Hematopoietic multipotent progenitor cell treated with erythropoietin and hydrocortisone succinate and interleukin-3 and kit ligand, for 15 days (in vitro differentiated cells): ENCODE data around the gene CASQ1.

ENCODE experiments used
- DNase-seq: peaks from one replicate; pipeline ENCODE4 v3.0.0-alpha.2; 2015; ENCODE audit warnings: low spot score

The CASQ1 gene

GRCh38 chr1:160168609-160169369, 21.6 kb upstream of the CASQ1 start:
- no peak for DNase-seq

- no peak for DNase-seq
These were observed 20.6 kb upstream of the CASQ1 start for GRCh38 chr1:160169553-160170399.

- no peak for DNase-seq
These were observed 19.0 kb upstream of the CASQ1 start for GRCh38 chr1:160171354-160171753.

- DNase-seq, result no peak
These were observed 18.4 kb upstream of the CASQ1 start for GRCh38 chr1:160171980-160172379.

GRCh38 chr1:160177231-160177630, 13.1 kb upstream of the CASQ1 start:
- no peak for DNase-seq

- no peak for DNase-seq
These were observed 12.7 kb upstream of the CASQ1 start for GRCh38 chr1:160177667-160178066.

- DNase-seq, result no peak
These were observed 11.6 kb upstream of the CASQ1 start for GRCh38 chr1:160178731-160179130.

GRCh38 chr1:160179336-160179735, 11.0 kb upstream of the CASQ1 start:
- peak; percentile 45 for DNase-seq

GRCh38 chr1:160186246-160186645, 4.1 kb upstream of the CASQ1 start:
- DNase-seq, result no peak

- no peak for DNase-seq
These were observed 3.6 kb upstream of the CASQ1 start for GRCh38 chr1:160186729-160187128.

GRCh38 chr1:160187407-160187806, 3.0 kb upstream of the CASQ1 start:
- no peak for DNase-seq

- DNase-seq, result no peak
These were observed 2.0 kb upstream of the CASQ1 start for GRCh38 chr1:160188341-160188740.

GRCh38 chr1:160191756-160192155, 1.4 kb downstream of the CASQ1 start:
- no peak for DNase-seq

- DNase-seq, result no peak
These were observed 1.9 kb downstream of the CASQ1 start for GRCh38 chr1:160192234-160192633.

GRCh38 chr1:160193091-160193819, 2.9 kb downstream of the CASQ1 start:
- peak; percentile 85 for DNase-seq

- no peak for DNase-seq
These were observed 3.7 kb downstream of the CASQ1 start for GRCh38 chr1:160193832-160194736.

- DNase-seq, result no peak
These were observed 4.3 kb downstream of the CASQ1 start for GRCh38 chr1:160194737-160195059.

- no peak for DNase-seq
These were observed 5.8 kb downstream of the CASQ1 start for GRCh38 chr1:160196143-160196542.

GRCh38 chr1:160197231-160197630, 6.9 kb downstream of the CASQ1 start:
- DNase-seq, result no peak

- DNase-seq, result no peak
These were observed 10.4 kb downstream of the CASQ1 start for GRCh38 chr1:160200786-160201185.

- DNase-seq, result no peak
These were observed 14.3 kb downstream of the CASQ1 start for GRCh38 chr1:160204526-160205241.
